GM12878 (cell line): ENCODE measurements around the gene EGR1. TPM values are rescaled to one million over a fixed set of nuclear protein-coding genes. Genes with fewer than 3 reads are reported as not detected.

Experiments used
- ATAC-seq: fragments of 200-7000 bp; cut with Tn5 transposase; 3 replicates; pipeline ENCODE4 v1.9.1; 2020; ENCODE audit warnings: mild to moderate bottlenecking, moderate library complexity
- BruUV-seq: library from RNA; stranded (reverse); fragments of 400-500 nt; replicated peaks from 2 replicates; lab custom pipeline; 2021; lab: Mats Ljungman, UMichigan
- CTCF ChIA-PET: fragments of 300-600 bp; sonication (Branson Sonifier 250); formaldehyde crosslinking; extraction: SDS; loops from one replicate; lab custom pipeline; 2021; ENCODE audit warnings: inconsistent platforms; lab: Yijun Ruan, JAX
- POLR2A ChIA-PET: fragments of 350-600 bp; formaldehyde crosslinking; extraction: SDS; loops from one replicate; lab custom pipeline; 2021; ENCODE audit warnings: inconsistent platforms; lab: Charles Lee
- RAD21 ChIA-PET: fragments of 300-600 bp; sonication (Branson Sonifier 250); formaldehyde crosslinking; loops from one replicate; lab custom pipeline; 2023; ENCODE audit warnings: antibody characterized with exemption; ENCODE audit not compliant: unreplicated experiment; lab: Charles Lee
- SMC1A ChIA-PET: fragments of 300-600 bp; sonication (Branson Sonifier 250); formaldehyde crosslinking; loops from one replicate; lab custom pipeline; 2023; ENCODE audit not compliant: unreplicated experiment, uncharacterized antibody; lab: Charles Lee
- DNase-seq: peaks from one replicate; pipeline ENCODE4 v3.0.0-alpha.2; 2011; ENCODE audit warnings: low read depth, low spot score
- FAIRE-seq: peaks from 3 replicates; lab custom pipeline; 2011; peaks lifted over from hg19 to GRCh38; lab: Jason Lieb, UNC
- H2AFZ ChIP-seq: 2 replicates; pipeline ENCODE4 v1.6.0; 2011; ENCODE audit warnings: low read depth, low read length, control low read depth; ENCODE audit not compliant: control insufficient read depth
- H3K27ac ChIP-seq: 2 replicates; pipeline ENCODE4 v1.5.1; 2011; ENCODE audit warnings: control low read depth; ENCODE audit not compliant: control insufficient read depth, insufficient read depth
- H3K27me3 ChIP-seq, 2 experiments: replicated peaks in 1 of 2; 2 replicates each; pipeline versions ENCODE4 v1.6.0 to v1.6.1; 2011; ENCODE audit warnings: low read length in 1 of 2; ENCODE audit not compliant: control insufficient read depth in 2 of 2, insufficient read depth in 2 of 2
- H3K36me3 ChIP-seq, 2 experiments: 2 replicates each; pipeline ENCODE4 v1.5.1; 2011; ENCODE audit warnings: low read length in 1 of 2; ENCODE audit not compliant: control insufficient read depth in 2 of 2, insufficient read depth in 2 of 2
- H3K4me1 ChIP-seq: 2 replicates; pipeline ENCODE4 v1.6.1; 2011; ENCODE audit warnings: mild to moderate bottlenecking, low read length, moderate library complexity, mixed read lengths; ENCODE audit not compliant: control insufficient read depth, insufficient read depth
- H3K4me2 ChIP-seq: 2 replicates; pipeline ENCODE4 v1.6.0; 2011; ENCODE audit warnings: control low read depth; ENCODE audit not compliant: control insufficient read depth, insufficient read depth
- H3K4me3 ChIP-seq: fragments of 200-600 bp; sonication (generic); 2 replicates; pipeline ENCODE4 v1.5.1; 2016
- H3K79me2 ChIP-seq: 2 replicates; pipeline ENCODE4 v1.6.0; 2011; ENCODE audit warnings: low read length; ENCODE audit not compliant: control insufficient read depth, insufficient read depth
- H3K9ac ChIP-seq: 2 replicates; pipeline ENCODE4 v1.8.0; 2011; ENCODE audit warnings: low read length, control low read depth, mixed read lengths; ENCODE audit not compliant: control insufficient read depth, insufficient read depth
- H3K9me3 ChIP-seq: replicated peaks from 3 replicates; pipeline ENCODE4 v1.5.1; 2011; ENCODE audit warnings: mild to moderate bottlenecking, low read length; ENCODE audit not compliant: control insufficient read depth, insufficient read depth
- H4K20me1 ChIP-seq: 2 replicates; pipeline ENCODE4 v1.6.0; 2011; ENCODE audit not compliant: control insufficient read depth, insufficient read depth
- IKZF1 ChIP-seq: fragments of 450-650 bp; conservative IDR thresholded peaks from 2 replicates; pipeline ENCODE4 v1.6.1; 2017; ENCODE audit warnings: antibody characterized with exemption, mild to moderate bottlenecking
- JUNB ChIP-seq: IDR thresholded peaks from 2 replicates; pipeline ENCODE4 v1.6.1; 2016; ENCODE audit warnings: antibody characterized with exemption, mild to moderate bottlenecking
- MEF2A ChIP-seq: IDR thresholded peaks from 2 replicates; pipeline ENCODE4 v1.6.1; 2011; ENCODE audit warnings: low read depth, mild to moderate bottlenecking, low read length, moderate library complexity; ENCODE audit not compliant: insufficient read depth
- MXI1 ChIP-seq: fragments of 150-350 bp; IDR thresholded peaks from 2 replicates; pipeline ENCODE4 v1.6.1; 2011; ENCODE audit warnings: low read depth, mild to moderate bottlenecking, inconsistent platforms, low read length, improper control_type of control experiment
- MYC ChIP-seq: IDR thresholded peaks from 2 replicates; pipeline ENCODE4 v1.6.1; 2011; ENCODE audit warnings: mild to moderate bottlenecking, low read length, moderate library complexity, inconsistent platforms; ENCODE audit not compliant: insufficient read depth, insufficient replicate concordance, insufficient read length, severe bottlenecking
- POLR2A ChIP-seq: IDR thresholded peaks from 2 replicates; pipeline ENCODE4 v1.6.1; 2011; ENCODE audit warnings: low read depth, mild to moderate bottlenecking, low read length
- RAD21 ChIP-seq: IDR thresholded peaks from 2 replicates; pipeline ENCODE4 v1.6.1; 2011; ENCODE audit warnings: mild to moderate bottlenecking, low read depth, low read length, moderate library complexity; ENCODE audit not compliant: insufficient read depth
- SMAD5 ChIP-seq: IDR thresholded peaks from 2 replicates; pipeline ENCODE4 v1.6.1; 2016; ENCODE audit warnings: antibody characterized with exemption, low read depth
- SMC3 ChIP-seq: IDR thresholded peaks from 2 replicates; pipeline ENCODE4 v1.6.1; 2011; ENCODE audit warnings: low read length, improper control_type of control experiment, borderline replicate concordance
- WGBS: methylation state at CpG from one replicate; pipeline ENCODE4 v1.1.6; 2016; ENCODE audit warnings: low lambda C conversion rate; ENCODE audit not compliant: insufficient replicate concordance, insufficient coverage; ENCODE audit errors: missing lambda C conversion rate; 5-methylcytosine and 5-hydroxymethylcytosine counted together
- in situ Hi-C: fragments of 300-500 bp; cut with MboI; formaldehyde crosslinking; loops from 9 replicates; pipeline ENCODE4 v1.14.3; 2018; ENCODE audit warnings: mixed read lengths
- intact Hi-C: fragments of 100-400 bp; cut with micrococcal nuclease; formaldehyde crosslinking; loops from one replicate; pipeline ENCODE4 v1.14.2; 2022; ENCODE audit not compliant: unreplicated experiment
- polyA plus RNA-seq, 11 experiments: library from polyadenylated mRNA; depleted of rRNA in 4 of 11; unstranded in 6 of 11; stranded (reverse) in 5 of 11; fragments of >200 nt; fragmentation: Nextera tagmentation in 4 of 11; fragmentation: Illumina TruSeq in 1 of 11; extraction: Ambion mirVana in 4 of 11; extraction: Trizol in 1 of 11; gene quantifications; 1 replicate in 1 of 11; 2 replicates in 10 of 11; pipeline versions ENCODE4 v1.2.1 to v1.2.3, GENCODE V29; 2011 to 2016; ENCODE audit warnings: inconsistent platforms in 2 of 11, missing spikeins in 2 of 11, low read depth in 1 of 11
- total RNA-seq, 4 experiments: library from RNA; depleted of rRNA in 3 of 4; stranded (reverse); fragments of >200 nt in 3 of 4; fragmentation: Illumina TruSeq in 1 of 4; extraction: Trizol in 1 of 4; gene quantifications; 2 replicates each; pipeline versions ENCODE4 v1.2.1 to v1.2.3, GENCODE V29; 2013 to 2021

The EGR1 gene
- total and polyA plus RNA-seq, 10 of the 15 experiments (the other 5 are each of a cell fraction or from before 2014, with no cell fraction given), result 0.89 to 7.3 (median 2.5) TPM

DNA sequence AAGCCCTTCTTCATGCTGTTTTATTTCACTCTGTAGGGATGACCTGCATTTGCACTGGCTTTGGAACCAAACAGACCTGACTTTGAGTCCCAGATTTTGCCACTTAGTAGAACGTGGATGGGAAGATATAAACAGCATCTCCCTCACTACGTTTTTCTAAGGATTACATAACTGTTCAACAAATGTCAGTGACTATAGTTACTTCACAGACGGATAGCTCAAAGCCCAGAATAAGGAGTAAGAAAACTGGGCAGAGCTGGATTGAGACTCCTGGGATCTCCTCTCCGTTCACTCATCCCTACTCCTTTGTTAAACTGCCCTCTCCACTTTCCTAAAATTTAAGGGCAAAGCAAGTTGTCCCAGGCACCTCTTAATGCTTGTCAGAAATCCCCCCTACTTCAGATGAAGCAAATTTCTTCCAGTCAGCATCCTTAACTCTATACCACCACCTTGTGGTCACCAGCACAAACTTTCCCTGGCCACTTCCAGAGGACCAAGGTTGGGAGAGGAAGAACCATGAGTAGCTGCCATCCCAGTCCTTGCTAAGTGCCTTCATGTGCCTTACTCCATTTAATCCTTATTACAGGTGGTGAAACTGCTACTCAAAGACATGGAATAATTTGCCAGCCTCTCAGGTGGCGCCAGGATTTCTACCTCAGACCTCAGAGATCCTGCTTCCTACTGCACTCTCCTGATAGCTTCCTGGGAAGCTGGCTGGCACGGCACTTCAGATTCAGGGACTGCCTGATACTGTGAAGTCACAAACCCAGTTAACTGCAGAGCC is 38.4 kb downstream of the EGR1 start (continued):
- TF ChIP-seq POLR2A, result peak; percentile 38; the same call in 1 of the 2 replicates
- 0 out of 2 replicates have a peak, but pooled peaks have one; percentile 20 for TF ChIP-seq IKZF1
- no peak for TF ChIP-seq MEF2A
- peak; percentile 82 for TF ChIP-seq RAD21
- TF ChIP-seq SMC3, result peak; percentile 73
- no peak for TF ChIP-seq MXI1
- no peak for TF ChIP-seq MYC

DNA sequence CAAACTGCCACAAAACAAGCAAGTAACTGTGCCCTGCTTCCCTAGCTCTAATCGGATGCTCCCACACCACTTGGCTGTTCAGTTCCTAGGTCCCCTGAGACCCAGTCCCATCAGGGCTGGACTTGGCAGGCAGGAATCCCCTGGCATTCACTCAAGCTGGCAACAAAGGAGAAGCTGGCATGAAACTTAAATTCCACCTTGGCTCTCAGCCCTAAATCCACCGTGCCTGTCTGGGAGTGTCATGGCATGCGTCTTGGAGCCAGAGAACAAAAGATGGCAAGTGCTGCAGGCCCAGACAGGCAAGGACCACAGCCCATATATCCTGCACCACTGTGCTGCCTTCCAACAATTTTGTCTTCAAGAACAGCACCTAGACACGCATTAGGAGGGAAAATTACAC is 39.5 kb downstream of the EGR1 start:
- in situ Hi-C loops, result loop anchor here (25.0 kb wide), 1 partner anchor 317 kb away; the partner anchor contains the start of genes BRD8 and KIF20A

More for the DNA sequence above, 39.5 kb downstream of the EGR1 start:
- Histone ChIP-seq H3K9ac (no peak overlapping the region), H3K27me3 (no peaks in the 10 kb centered on the region), H3K4me3 (no peak overlapping the region), H3K4me1 (no peaks in the 10 kb centered on the region)
- RAD21 ChIA-PET, result interaction anchor here (1.5 to 4.5 kb wide), 2 partner anchors 43 to 54 kb away, joined by 6 to 56 read pairs; no protein-coding TSS in a partner anchor
- WGBS, result 97% methylated on average over 4 of the region's 4 CpGs
- TF ChIP-seq JUNB (no peak), SMAD5 (no peak), POLR2A (peak; percentile 36; the same call in 1 of the 2 replicates)
- TF ChIP-seq, all 136 proteins: peak for 1
- DNase-seq (no peak), ATAC-seq (no peak; the same call in 2 of the 3 replicates), FAIRE-seq (no peak)
- intact Hi-C loops, result no loop called here
- POLR2A ChIA-PET, result no interaction called here
- no peaks in the 10 kb centered on the region for H4K20me1 ChIP-seq
- no peak overlapping the region for H2AFZ ChIP-seq
- no peaks in the 10 kb centered on the region for H3K79me2 ChIP-seq
- no peaks in the 10 kb centered on the region for H3K9me3 ChIP-seq
- H3K4me2 ChIP-seq, result no peak overlapping the region
- SMC1A ChIA-PET, result interaction anchor here (0.8 to 4.0 kb wide), 7 partner anchors 12 to 477 kb away, joined by 3 to 58 read pairs (median 7); partner anchors contain the start of gene REEP2
- H3K27ac ChIP-seq, result no peak overlapping the region
- H3K36me3 ChIP-seq, result peaks cover 12 to 20% of the 10 kb centered on the region in 2 experiments
- CTCF ChIA-PET, result interaction anchor here (0.7 to 4.6 kb wide), 12 partner anchors 14 to 329 kb away, joined by 3 to 123 read pairs (median 6); partner anchors contain the start of genes CDC25C, EGR1 and KIF20A
- BruUV-seq, result no TSS peak
